AG10803 (cell line): ENCODE results near the gene SIGLEC5.

Experiments used
- DNase-seq: peaks from one replicate; pipeline ENCODE4 v3.0.0; 2010; ENCODE audit warnings: low read depth
- H3K4me3 ChIP-seq: 2 replicates; pipeline ENCODE4 v1.5.1; 2011; ENCODE audit warnings: mild to moderate bottlenecking, low read length, control low read depth
- TF ChIP-seq, protein P1 (sequence below): conservative IDR thresholded peaks from 2 replicates; pipeline ENCODE4 v1.5.1; 2011; ENCODE audit warnings: mild to moderate bottlenecking, low read length, control low read depth, inconsistent platforms

The SIGLEC5 gene

DNA sequence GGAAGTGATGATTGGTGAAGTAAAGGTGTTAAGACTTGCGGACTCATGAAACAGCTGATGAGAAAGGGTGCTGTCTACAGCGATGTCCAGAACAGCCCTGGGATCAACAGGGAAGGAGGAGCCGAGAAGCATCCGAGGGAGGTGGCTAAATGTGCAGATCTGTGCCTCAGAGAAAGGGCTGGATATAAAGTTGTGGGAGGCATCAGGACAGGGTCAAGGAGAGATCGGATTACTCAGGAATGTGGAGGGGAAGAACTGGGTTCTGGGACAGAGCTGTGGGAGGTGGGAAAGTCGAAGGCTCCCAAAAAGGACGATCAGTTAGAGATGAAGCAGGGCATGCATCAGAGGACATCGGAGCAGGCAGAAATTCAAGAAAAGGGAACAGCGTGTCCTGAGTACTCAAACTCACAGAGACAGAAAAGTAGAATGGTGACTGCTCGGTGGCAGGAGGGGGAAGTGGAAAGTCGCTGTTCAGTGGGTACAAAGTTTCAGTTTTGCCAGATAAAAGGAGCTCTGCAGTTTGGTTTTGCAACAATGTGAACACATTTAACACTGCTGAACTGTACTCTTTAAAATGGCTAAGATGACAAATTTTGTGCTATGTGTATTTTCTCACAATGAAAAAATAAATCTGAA, 14.6 kb upstream of the SIGLEC5 start:
- TF ChIP-seq, protein P1, sequence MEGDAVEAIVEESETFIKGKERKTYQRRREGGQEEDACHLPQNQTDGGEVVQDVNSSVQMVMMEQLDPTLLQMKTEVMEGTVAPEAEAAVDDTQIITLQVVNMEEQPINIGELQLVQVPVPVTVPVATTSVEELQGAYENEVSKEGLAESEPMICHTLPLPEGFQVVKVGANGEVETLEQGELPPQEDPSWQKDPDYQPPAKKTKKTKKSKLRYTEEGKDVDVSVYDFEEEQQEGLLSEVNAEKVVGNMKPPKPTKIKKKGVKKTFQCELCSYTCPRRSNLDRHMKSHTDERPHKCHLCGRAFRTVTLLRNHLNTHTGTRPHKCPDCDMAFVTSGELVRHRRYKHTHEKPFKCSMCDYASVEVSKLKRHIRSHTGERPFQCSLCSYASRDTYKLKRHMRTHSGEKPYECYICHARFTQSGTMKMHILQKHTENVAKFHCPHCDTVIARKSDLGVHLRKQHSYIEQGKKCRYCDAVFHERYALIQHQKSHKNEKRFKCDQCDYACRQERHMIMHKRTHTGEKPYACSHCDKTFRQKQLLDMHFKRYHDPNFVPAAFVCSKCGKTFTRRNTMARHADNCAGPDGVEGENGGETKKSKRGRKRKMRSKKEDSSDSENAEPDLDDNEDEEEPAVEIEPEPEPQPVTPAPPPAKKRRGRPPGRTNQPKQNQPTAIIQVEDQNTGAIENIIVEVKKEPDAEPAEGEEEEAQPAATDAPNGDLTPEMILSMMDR, result no peak
- no peak for DNase-seq
- H3K4me3 ChIP-seq, result no peak overlapping the region

DNA sequence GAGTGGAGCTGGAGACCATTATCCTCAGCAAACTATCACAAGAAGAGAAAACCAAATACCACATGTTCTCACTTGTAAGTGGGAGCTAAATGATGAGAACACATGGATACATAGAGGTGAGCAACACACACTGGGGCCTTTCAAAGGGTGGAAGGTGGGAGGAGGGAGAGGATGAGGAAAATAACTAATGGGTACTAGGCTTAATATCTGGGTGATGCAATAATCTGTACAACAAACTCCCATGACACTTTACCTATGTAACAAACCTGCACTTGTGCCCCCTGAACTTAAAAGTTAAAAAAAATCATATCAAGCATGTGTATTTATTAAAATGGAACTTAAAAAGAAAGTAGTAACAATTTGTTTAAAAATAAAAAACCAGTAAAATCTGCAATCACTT, 11.4 kb upstream of the SIGLEC5 start:
- H3K4me3 ChIP-seq, result no peak overlapping the region
- TF ChIP-seq, protein P1, result no peak
- DNase-seq, result no peak

DNA sequence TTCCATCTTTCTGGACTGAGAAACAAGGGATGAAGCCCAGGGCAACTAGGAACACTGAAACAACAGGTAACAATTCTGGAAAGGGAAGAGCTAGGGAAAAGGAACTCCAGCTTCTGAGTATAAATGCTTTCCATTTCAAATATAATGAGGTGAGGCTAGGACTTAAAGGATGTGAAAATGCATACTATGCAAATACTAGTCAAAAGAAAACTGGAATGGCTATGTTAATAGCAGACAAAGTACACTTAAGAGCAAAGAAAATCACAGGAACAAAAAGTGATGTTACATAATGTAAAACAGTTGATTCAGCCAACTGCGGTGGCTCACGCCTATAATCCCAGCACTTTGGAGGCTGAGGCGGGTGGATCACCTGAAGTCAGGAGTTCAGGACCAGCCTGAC, 10.2 kb upstream of the SIGLEC5 start:
- TF ChIP-seq, protein P1, result no peak
- H3K4me3 ChIP-seq, result no peak overlapping the region
- no peak for DNase-seq

DNA sequence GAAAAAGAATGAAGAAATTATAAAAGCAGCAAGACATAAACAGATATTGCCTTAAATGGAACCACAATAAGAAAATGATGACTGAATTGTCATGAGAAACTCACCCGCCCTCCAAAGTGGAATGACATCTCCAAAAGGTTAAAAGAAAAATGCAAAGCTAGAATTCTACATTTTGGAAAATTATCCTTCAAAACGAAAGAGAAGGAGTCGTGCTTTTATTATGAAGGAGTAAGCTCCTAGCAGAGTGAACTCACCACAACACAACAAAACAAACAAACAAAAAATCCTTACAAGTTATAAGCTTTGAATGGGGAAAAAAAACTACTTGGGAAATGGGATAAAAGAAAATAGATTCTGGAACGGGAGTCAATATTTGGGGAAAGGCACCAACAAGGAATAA, 9.7 kb upstream of the SIGLEC5 start:
- TF ChIP-seq, protein P1, result no peak
- no peak overlapping the region for H3K4me3 ChIP-seq

DNA sequence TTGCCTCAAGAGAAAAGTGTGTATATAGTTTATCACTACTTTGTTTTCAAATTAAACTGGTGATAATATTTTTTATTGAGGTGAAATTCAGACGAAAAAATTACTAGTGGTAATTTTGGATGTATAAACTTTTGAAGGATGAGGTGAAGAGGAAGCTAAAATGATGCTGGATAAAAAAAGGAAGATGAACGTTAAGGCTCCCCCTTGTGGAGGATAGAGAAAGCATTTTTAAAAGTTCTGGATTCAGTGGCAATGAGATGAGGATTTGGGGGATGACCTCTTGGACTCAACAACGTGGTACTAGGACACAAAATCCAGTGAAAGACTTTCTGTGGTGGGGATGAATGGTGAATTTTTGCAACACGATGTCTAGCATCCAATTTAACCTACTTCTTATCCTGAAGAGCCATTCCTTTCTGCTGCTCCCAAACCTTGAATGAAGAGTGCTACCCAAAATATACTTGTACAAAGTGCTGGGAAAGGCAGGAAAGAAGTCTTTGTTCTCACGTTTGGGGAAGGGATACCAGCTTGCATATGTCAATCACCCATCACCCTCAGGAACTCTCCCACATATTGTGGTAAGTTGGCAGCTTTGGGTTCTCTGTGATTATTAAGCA, 7.3 kb upstream of the SIGLEC5 start:
- TF ChIP-seq, protein P1, result peak; percentile 47
- DNase-seq, result no peak
- no peak overlapping the region for H3K4me3 ChIP-seq

More for the DNA sequence above, 9.7 kb upstream of the SIGLEC5 start:
- no peak for DNase-seq

DNA sequence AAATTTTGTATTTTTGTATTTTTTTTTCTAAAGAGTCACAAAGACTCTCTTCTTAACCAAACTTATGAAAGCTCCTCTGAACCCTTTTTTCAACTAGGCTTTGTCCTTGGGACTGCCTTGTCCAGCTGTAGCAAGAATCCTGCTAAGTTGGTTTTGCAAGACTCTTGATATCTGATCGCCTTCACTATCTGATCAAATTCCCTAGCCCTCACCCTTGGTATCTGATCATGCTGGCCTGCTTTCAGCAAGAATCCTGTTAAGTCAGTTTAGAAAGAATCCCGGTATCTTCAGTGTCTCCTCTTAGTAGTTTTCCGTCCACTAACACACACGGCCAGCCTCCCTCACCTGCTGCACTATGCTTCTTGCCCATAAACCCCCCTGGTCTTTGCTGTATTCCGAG, 1.9 kb upstream of the SIGLEC5 start:
- TF ChIP-seq, protein P1, result no peak
- H3K4me3 ChIP-seq, result no peak overlapping the region
- DNase-seq, result no peak

DNA sequence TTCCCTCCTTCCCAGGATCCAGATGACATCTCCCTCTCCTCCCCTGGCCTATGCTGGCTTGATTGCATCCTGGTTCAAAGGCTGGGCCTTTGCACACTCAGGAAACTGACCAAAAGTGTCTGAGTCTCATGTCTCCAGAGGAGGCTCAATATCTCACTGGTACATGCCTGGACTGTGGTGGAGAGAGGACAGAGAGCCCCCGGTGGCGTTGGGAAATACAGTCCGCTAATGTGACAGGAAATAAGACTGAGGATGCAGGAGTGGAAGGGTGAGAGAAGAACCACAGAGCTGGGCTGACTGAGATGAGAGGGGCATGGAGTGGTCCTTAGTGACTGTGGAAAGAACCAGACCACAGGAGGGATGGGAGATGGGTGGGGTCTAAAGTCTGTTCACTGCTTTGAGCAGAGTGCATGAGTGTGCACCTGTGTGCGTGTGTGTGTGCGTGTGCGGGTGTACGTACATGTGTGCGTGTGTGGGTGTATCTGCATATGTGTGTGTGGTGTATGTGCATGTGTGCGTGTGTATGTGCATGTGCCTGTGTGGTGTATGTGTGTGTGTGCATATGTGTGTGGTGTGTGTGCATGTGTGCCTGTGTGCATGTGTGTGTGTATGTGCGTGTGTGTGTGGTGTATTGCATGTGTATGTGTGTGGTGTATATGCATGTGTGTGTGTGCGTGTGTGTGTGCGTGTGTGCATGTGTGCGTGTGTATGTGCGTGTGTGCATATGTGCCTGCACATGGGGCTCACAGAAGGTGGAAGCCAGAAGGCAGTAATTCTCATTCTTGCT, 1.9 kb downstream of the SIGLEC5 start:
- TF ChIP-seq, protein P1, result no peak
- no peak for DNase-seq
- H3K4me3 ChIP-seq, result no peak overlapping the region
